ENCODE data around the gene ORAI3.

- TF ChIP-seq POLR2AphosphoS5 (IDR thresholded peaks at IDR 0.05; ENCODE audit: insufficient read depth in 1 of 2, low read depth in 1 of 2) (no peak), POLR2A (IDR thresholded peaks at IDR 0.05) (no peak), CTCF (IDR thresholded peaks at IDR 0.05) (no peak)
Observed at GRCh38 chr16:30912794-30913412, 36.0 kb upstream of the ORAI3 start.

All from vagina (tissue), 2 donors.